ENCODE measurements around the gene ABCA1.
"Not testable (repeated sequence)": the region's sequence is repeated elsewhere in the genome, so short reads cannot be mapped to it uniquely, and the experiment has no call there.

- not testable (repeated sequence) for TF ChIP-seq CTCF (IDR thresholded peaks at IDR 0.05; ENCODE audit: borderline replicate concordance, extremely low read depth, low read length, poor library complexity, severe bottlenecking); EZH2 (IDR thresholded peaks at IDR 0.05; ENCODE audit: borderline replicate concordance, low read depth, low read length, severe bottlenecking)
These were observed 29.6 kb downstream of the ABCA1 start for GRCh38 chr9:104898376-104898775.

Data from DND-41 (cell line).